Breast epithelium (tissue), 3 donors: ENCODE measurements around the gene EML2.

Source experiments
- CTCF ChIP-seq, 3 donors: fragments of 450-650 bp; IDR thresholded peaks; one replicate each; pipeline ENCODE4 v1.5.1; 2016 to 2017; ENCODE audit warnings: antibody characterized with exemption in 3 of 3, mild to moderate bottlenecking in 3 of 3, moderate library complexity in 3 of 3
- POLR2AphosphoS5 ChIP-seq, 3 donors: sonication (generic); formaldehyde crosslinking; IDR thresholded peaks; one replicate each; pipeline ENCODE4 v1.6.1; 2017; ENCODE audit warnings: antibody characterized with exemption in 3 of 3

GRCh38 chr19:45608948-45609347 lies 30.2 kb downstream of the EML2 start:
- TF ChIP-seq CTCF (IDR thresholded peaks at IDR 0.05) (no peak), POLR2AphosphoS5 (IDR thresholded peaks at IDR 0.05) (no peak)
